GF-D8 (cell line): ENCODE results near the gene WBP1.
"Not testable (repeated sequence)": the region's sequence is repeated elsewhere in the genome, so short reads cannot be mapped to it uniquely, and the experiment has no call there.

Source experiments
- DNase-seq: peaks from one replicate; lab custom pipeline; 2025; lab: John Stamatoyannopoulos, UW

The WBP1 gene

DNA sequence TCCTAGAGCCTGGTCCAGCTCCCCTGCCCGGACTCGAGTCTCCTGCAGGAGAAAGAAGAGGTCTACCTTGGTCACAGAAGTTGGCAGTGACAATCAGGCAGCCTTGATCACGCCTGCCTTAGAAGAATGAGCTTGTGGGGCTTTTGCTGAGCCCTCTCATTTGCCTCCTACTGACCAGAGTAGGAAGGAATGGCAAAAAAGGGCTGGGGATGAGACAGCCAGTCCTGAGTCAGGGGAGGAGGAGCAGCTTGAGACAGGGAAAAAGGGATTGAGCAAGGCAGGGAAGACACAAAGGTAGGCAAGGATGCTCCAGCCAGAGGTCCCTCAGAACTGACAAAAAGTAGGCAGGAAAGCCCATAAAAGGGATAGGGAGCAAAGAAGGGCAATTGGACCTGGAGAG is 30.7 kb upstream of the WBP1 start:
- DNase-seq, result no peak

DNA sequence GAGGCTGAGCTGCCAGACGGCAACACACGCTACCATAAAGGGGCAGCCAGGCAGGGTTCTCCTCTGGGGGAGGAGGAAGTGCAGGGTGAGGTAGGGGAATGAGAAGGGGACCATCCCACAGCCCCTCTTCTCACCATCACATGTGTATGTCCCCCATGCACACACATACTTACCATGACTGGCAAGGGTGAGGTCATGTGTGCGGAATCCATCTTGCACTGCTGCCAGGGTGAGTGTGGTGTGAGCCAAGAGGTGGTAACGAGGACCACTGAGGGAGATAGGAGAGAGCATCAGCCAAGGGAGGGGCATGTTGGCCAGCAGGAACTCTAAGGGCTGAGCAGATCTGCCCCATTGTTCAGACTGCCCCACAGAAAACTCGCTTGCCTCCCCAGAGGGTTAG is 29.6 kb upstream of the WBP1 start:
- no peak for DNase-seq

DNA sequence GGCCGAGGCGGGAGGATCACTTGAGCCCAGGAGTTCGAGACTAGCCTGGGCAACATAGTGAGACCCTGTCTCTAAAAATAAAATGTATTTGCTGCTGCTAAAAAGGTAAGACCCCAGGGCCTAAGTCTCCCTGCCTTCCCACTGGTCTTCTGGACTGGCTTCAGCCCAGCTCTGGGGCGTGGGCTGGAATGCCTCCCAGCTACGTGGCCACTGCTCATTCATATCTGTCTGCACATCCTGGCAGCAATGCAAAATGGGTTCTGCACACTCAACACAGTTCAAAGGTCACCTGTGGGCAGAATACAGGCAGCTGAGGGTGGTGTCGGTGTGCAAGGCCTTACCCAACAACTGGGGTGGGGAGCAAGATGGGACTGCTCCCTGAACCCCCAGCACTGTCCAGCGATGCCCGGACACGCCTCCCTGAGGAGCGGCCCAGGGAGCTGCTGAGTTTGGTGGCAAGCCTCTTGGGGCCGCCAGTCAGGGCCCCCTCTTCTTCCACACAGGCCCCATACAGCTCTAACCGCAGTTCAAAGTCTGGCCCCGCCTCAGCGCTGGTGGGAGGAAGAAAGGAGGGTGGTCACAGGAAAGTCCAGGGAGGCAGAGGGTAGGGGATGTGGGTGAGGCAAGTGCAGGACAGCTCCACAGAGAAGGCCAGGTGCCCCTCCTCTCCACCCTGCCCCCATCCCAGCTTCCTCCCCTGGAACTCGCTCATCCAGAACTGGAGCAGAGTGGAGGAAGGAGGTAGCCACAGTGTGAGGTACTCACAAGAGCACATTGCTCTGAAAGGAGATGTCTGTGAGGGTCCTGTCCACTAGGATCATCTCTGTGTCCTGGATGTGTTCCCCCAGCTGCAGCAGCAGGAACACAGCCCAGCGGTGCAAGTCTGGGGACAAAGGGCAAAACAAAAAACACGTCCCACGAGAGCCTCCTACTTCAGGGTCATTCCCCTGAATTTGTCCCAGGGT is 28.5 kb upstream of the WBP1 start:
- no peak for DNase-seq

DNA sequence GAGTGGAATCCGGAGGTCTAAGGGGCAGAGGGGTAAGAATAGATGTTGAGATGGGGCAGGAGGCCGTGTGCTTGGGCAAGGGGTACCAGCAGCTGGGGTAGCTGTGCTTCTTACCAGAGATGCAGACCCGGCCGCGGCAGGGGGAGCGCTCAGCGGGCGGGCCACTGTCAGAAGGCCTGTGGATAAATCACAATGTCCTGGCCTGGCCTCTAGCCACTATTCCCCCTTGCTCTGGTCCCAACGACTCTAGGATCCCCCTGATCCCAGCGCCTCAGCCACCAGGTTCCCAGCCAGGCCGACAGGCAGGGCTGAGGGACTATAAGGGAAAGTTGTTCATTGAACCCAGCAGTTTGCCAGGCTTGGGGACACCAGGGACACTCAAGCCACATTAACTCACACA is 27.7 kb upstream of the WBP1 start:
- DNase-seq, result no peak

DNA sequence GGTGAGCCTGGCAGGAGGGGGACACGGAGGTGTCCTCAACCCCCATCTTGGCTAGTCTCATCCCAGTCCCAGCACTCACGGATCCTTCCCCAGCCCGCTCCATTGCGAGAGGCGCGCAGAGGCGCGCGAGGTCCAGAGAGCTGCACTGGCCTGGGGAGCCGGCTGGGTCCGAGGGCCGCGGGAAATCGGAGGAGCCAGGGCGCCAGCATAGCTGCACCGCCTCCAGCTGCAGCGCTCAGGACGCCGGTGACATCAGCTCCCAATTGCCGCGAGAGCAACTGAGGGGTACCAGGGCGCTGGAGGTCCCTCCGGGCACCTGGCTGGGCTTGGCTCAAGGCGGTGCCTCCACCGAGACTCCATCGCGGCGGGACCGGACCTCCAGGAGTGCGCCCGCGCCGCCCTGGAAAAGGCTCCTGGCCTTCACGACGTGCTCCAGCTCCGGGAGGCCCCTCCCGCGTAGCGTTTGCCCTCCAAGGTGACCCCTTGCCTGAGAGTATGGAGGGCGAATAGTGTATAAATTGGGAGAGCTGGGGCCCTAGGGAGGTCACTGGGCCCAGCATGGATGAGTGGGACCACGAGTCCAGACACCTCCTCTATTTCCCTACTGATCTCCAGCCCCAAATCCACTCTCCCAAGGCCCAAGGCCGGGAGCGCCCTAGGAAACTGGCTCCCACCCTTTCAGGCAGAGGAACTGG is 22.0 kb upstream of the WBP1 start:
- no peak for DNase-seq

DNA sequence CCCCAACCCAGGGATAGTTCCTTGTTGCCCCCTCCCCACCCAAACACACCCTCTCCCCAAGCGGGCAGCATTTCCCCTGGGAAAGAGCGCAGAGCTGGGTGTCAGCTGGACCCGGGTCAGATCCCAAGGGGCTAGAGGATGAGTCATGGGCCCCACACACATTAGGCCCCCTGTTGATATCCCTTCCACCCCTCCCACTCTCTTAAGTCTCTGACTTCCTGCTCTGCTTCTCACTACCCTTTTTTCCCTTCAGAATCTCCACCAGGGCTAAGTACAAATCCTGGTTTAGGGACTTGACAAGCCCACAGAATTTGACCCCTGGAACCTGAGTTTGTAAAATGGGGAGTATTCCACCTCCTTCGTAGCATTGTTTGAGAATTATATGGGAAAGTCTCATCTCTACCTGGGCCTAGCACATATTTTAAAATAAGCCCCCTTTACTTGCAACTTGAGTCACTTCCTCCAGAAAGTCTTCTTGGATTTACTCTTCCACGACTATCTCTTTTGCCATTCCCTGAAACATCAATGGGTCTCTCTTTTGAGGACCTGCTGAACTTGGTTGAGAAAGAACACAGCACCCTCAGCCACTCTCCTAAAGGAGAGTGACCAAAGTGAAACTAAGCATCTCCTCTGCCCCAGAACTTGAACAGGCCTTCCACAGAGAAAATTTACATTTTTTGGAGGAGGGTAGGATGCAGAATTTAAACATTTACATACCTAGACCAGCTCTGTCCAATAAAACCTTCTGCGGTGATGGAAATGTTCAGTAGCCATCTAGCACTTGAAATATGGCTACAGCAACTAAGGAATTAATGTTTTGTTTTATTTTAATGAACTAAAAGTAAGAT is 21.2 kb upstream of the WBP1 start:
- DNase-seq, result no peak

DNA sequence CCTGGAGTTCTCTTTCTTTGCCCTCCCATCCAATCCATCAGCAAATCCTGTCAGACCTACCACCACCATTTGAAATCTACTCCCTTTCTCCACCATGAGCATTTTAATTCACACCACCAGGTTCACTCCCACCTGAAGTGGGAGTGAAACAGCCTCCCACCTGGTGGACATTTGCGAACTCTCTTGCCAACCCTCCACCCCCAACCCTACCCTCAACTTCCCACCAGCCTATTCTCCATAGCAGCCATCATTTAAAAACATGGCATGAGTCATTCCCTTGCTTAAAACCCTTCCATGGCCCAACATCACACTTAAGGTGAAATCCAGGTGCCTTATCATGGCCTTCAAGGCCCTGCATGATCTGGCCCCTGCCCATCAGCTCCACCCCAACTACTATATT is 20.0 kb upstream of the WBP1 start:
- no peak for DNase-seq

DNA sequence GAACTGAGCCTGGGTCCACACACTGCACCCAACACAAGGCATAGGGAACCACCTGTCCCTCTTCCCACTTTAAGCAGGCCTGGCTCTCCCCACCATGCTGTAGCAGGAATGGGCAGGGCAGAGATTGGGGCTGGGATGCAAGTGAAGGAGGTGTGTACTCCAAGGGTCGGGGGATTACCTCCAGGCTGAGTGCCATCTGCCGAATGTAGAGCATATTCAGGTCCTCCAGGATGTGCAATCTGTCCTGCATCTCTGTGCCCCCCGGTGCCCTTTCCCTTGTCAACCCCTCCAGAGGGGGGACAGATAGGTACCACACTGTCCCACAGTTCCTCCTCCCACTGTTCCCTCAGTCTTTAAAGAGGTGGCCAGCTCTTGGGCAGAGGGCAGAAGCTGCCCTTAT is 18.9 kb upstream of the WBP1 start:
- DNase-seq, result no peak

DNA sequence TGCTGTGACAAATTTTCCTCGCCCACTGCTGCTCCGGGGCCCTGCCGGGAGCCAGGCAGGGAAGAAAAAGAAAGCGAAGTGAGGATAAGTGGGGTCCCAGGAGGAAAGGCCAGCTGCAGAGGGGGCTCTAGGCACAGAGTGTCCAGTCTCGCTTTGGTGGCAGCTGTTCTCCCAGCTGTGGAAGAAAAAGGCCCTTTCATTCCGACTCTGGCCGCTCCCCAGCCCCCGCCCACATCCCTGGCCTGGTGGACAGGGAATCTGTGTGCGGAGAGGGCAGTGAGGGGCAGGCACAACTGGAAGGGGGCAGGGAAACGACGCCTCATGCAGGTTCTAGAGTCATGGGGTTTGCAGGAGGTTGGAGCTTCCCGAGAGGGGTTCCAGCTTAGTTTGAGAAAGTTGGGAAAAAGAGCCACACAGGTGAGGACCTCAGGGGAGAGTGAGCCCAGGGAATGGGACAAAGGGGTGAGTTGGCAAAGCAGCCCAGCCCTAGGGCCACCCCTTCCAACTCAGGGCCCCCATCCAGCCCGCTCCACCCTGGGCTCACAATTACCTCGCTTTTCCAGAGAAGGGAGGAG is 18.3 kb upstream of the WBP1 start:
- DNase-seq, result no peak

DNA sequence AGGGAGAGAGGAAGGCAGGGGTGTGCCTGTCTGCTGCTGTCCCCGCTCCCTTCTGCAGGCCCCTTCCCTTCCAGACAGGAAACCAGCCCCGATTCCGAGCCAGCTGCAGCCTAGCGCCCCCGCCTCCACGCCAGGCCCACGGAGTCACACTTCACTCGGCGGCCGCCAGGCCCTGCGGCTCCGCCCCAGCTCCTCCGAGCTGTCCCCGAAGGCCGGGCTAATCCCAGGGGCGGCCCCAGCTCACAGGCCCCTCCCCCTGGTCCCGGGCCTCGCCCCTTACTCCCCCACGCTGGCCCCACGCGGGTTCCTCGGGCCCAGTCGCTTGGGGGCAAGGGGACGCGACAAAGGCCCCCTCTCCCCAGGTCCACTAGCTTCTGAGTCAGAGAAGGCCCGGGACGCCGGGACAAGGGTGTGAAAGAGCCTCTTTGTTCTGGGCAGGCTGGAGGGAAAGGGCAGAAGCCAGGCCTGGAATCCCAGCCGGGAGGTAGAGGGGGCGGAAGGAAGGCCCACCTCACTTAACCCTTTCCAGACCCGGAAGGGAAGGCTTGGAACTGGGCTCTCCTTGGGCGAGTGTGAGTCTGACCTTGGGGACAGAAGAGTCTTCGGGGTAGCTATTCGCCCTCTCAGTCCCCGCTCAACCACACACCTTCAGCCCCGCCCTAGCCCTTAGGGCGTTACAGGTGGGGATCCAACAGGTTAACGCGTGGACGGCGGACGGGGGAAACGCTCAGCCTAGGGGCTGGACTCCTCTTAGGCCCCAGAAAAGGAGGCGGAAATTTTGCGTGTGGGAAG is 17.7 kb upstream of the WBP1 start:
- DNase-seq, result peak; percentile 62

DNA sequence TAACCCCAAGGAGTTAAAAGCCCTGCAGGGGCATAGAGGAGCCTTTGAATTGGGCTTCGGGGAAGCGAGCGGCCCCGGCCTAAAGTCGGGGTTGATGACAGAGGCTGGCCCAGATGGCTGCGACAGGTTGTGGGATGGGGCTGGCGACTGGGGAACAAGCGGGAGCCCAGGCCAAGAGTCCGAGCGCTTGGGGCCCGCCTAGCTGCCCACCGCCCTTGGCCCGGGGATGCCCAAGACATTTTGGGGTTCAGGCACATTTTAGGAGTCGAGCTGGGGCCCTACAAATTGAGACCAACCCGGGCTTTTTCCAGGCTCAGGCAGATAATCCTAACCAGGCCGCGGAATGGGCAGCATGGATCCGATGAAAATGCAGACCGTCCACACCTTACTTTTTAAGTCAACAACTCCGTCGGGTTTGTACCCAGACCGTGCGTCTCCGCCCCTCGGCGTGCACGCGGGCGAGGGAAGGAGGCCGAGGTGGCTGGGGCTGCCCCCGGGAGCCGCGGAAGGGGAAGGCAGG is 17.0 kb upstream of the WBP1 start:
- DNase-seq, result no peak

DNA sequence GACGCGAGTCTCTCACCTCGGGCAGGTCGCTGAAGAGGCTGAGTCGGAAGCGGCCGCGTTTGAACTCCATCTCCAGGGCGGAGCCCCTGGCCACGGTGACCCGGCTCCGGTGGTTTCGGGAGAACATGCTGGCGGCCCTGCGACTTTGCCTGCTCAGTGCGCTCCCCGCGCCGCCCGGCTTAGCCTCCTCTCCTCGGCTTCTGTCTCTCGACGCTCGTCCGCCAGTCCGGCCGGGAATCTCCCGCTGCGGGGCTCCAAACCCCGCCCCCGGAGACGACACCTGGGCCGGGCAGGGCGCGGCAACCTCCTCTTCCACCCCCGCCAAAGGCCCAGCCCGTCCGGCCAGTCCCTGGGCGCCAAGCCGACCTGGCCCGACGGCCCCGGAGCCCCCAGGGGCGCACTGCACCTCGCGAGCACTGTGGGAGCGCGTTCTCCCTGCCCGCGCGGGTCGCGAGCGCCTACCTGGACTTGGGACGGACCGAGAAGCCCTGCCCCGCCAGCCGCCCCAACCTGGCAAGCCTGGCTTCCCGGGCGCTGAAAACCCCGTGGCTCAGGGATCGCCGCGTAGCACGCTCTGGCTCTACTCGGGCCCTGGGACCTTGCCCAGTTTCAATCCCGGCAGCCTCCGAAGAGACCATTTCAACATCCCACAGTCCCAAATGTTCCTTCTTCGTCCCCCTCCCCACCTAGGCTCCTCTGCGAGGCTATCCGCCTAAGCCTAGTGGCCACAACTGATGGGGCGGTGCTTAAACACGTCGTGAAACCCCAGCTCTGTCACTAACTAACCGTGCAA is 16.4 kb upstream of the WBP1 start, which contains the start of gene RTKN:
Gene RTKN, minus strand, starts transcription at position 248 of the 793 bp plus-strand sequence. Its CDS starts 121 bp downstream, at position 127.
- DNase-seq, result no peak

DNA sequence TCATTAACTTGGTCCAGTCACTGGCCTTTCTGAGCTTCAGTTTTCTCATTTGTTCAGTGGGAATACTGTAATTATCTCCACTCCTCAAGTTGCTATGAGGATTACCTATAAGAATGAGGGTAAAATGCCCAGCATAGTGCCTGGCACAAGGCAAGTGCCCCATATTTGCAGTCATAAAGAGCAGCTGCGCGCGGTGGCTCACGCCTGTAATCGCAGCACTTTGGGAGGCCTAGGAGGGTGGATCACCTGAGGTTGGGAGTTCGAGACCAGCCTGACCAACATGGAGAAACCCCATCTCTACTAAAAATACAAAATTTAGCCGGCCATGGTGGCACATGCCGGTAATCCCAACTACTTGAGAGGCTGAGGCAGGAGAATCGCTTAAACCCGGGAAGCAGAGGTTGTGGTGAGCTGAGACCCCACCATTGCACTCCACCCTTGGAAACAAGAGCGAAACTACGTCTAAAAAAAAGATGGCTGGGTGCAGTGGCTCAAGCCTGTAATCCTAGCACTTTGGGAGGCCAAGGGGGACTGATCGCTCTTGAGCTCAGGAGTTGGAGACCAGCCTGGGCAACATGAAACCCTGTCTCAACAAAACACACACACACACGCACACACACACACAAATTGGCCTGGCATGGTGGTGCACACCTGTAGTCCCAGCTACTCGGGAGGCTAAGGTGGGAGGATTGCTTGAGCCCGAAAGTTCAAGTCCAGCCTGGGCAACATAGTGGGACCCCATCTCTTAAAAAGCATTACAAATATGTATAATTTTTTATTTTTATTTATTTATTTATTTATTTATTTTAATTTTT is 15.5 kb upstream of the WBP1 start:
- not testable (repeated sequence) for DNase-seq

DNA sequence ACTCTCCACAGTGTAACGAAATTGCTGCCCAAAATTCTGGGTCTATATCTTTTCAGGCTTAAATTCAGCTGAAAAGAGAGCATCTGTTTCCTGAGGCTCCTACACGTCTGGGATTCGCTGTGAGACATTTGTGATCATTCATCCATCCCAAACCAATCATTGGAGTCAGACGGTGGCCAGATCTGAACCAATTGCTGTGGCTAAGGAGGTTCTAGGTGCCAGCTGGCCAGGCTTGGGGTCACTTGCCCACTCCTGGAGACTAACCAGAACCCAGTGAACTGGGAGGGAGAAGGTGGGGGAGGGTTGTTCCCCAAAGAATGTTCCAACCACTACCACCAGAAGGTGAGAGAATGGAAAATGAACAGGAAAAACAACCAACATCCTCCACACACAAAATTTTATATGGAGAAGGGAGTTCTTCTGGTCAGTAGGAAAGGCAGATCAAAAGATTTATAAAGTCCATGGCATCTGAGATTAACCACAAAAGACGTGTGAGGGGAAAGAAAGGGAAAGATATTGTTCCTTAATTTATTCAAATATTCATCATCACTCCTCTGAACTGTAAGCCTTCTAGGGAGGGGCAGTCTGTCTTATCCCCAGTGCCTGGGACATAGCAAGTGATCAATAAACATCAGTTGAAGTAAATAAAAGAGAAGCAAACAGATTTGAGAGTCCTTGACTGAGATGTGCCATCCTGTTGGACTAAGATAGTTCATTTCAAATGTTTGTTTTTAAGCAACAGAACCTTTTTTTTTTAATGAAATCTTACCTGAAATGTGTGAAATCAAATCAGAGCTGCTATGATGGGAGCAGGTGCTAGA is 13.5 kb upstream of the WBP1 start:
- no peak for DNase-seq

DNA sequence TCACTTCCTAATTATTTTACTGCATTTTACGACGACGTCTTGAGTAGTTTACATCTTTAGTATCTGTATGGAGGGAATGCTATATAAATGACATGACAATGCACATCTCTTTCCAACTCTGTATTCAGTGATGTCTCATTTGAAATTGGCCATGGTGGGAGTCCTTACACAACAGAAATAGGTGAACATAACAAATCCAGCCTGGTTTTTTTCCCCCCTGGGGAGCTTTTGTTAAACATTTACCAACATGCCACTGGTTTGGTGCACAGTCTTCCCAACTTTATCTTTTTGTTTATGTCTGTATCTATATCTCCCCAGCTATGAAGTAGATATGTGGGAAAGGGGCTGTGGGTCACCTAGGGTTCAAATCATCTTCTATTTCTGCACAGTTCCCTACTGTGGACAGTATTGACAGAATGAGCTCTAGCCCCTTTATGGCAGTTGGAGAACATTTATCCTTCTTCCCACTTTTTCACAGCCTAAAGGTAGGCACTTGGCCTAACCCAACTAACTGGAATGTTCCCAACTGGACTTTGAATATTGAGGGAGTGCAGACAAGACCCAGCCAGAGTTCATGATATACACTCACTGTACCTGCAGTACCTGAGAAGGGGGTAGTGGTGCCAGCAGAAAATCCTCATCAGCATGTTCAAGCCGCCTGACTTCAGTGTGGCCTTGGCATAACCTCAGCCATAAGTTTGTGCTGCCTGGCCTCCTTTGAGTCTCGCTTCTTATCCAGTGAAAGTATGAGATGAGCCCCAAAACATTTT is 10.8 kb upstream of the WBP1 start:
- DNase-seq, result no peak

DNA sequence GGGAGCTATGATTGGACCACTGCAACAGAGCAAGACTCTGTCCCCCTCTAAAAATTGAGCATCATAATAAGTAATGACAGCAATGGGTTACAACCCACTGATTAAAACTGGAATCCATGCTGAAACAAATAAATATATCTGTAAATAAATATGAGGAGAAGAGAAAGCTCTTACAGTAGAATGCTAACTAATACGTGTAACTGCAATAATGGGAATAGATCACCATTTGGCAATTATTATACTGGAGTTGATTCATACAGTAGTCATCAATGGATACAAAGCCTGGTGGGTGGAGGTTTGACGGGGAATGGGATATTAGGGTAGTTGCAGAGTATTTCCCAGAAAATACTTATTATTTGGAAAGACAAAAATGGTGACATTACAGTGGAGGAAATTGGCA is 9.5 kb upstream of the WBP1 start:
- DNase-seq, result no peak

DNA sequence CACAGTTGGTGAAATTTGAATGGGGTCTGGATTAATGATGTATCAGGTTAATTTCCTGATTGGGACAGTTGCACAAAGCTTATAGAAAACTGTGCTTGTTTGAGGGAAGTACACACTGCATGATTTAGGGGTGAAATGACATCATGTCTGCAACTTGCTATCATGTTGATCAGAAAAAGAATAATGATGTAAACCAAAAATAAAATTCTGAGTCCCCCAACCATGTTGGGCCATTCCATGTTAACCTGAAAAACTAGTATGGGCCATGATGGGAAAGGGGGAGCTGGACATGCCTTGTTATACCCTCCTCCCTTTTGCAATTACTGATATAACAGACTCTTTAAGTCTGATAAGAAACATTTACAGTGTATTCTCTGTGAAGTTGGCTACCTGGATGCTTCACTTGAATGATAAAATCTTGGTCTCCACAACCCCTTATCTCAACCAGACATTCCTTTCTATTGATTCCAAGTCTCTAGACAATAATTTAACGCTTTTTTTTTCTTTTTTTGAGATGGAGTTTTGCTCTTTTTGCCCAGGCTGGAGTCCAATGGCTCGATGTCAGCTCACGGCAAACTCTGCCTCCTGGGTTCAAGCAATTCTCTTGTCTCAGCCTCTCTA is 7.6 kb upstream of the WBP1 start:
- DNase-seq, result no peak
